GM19043 (cell line): Measurements from ENCODE around the gene GAP43.

Source experiments
- ATAC-seq: cut with Tn5 transposase; IDR thresholded peaks from one replicate; pipeline ENCODE4 v1.9.1; 2021; ENCODE audit warnings: low read depth; ENCODE audit not compliant: unreplicated experiment

Gene GAP43

DNA sequence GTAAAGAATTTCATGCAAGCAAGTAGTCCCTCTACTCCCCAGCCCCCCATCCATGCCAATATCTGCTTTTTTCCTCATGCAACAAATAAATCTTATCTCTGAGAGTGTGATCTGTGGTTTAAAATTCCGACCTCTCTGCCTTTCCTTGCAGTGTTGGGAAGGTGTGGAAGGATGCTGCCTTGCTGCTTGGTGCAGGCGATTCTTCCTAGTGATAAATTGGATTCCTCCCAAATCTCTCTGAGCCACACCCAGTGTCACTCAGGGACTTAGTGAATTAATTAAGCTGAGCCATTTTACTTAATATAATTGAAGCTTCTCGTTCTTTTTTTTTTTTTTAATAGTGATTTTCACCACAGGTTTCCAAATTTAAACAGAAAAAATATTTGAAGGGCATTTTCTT is 3.4 kb downstream of the GAP43 start:
- no peak for ATAC-seq

DNA sequence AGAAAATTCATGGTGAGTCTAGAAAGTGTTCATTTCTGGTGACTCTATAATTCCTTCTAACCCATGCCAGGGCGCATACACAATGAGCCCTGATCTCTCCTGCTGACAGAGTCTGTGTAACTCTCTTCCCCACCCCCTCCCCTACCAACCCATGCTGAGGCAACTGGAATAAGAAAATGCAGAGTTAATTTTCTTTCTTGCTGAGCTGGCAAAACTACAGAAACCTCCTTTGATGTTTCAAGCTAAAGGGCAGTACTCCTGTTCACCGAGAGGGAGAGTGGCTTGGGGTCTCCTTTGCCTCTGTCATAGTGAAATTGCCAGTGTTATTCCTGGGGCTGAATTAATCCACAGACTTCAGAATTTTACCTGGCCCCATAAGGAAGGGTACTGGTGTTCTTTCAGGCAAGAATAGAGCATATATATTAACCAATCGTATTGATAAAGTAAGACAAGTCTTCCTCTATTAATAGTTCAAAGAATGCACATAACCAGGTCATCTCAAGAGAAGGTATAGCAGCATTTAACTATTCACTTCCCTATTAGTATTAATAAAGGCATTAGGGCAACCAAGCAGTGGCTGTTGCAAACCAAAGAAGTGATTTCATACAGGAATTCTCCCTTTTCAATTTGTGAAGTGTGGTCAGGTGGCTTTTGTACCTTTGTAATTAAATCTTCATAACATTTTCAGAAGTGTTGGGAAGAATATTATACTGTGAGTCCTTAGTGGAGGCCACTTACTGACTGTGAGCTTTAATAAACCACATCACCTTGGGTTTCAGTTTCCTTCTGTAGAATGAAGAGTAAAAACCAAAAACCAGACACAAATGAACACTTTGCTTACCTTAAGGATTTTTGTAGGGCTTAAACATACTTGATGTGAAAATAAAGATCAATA is 4.1 kb downstream of the GAP43 start:
- ATAC-seq = peak; percentile 73

DNA sequence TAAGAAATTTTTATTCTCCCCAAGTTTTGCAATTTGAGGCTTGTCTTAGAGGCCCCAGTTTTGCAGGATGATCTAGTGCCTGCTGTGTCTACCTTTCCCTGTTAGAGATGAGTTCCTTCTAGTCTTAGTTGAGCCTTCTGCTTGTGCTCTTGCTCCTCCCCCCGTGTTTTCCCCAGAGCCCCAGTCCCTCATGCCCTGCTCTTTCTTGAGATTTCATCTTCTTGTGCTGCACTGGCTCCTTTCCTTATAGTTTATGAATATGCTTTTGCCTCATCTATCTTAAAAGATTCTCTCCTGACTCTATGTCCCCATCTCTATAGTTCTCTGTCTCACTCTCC is 4.7 kb downstream of the GAP43 start:
- ATAC-seq = peak; percentile 41

DNA sequence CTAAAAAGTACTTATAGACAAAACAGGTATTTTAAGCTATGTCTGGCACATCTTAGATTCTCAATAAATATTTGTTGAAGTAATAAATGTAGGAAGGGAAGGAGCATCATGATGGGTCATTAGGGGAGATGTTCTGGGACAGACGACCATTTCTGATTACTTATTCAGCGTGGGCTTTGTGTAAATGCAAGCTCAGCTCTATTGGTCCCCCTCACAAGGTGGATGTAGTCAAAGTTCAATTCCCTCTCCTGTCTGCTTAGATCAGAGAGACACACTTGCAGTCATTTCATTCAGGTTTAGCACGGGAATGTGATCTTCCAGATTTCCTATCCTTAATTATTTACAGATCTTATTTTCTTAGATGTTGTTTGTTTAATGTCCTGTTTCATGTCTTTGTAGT is 7.5 kb downstream of the GAP43 start:
- no peak for ATAC-seq

DNA sequence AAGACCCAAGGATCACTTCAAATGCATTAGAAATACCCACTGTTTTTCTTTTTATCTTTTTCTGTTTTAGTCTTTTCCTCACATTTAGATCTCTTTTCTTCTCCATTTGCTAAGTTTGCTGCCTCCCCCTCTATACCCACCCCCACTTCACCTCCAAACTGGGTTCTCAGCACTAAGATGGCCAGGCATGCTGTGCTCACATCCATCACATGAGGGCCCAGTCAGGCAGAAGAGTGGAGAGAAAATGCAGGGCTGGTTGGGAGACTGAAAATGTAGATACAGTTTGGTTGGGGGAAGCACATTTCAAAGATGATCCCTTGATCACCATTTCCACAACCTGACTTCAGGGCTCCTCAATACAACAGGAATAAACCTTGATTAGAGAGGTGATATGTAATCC is 8.7 kb downstream of the GAP43 start:
- no peak for ATAC-seq

DNA sequence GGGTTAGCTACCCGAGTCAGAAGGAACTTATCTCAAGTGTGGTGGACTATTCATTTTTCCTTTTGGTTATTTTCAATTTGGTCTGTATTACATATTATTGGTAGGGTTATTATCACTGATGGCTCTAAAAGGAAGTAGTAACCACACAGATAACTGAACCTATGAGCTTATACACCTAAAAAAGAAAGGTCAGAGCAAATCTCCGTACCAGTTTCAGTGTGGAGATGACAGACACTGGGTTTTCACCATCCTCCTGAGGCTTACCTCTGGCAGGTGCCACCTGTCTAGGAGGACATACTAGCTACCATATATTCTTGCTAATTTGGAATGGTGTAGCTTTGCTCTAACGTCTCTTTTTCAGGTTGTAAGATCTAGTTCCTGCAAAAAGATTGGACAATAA is 10.2 kb downstream of the GAP43 start:
- ATAC-seq = no peak

DNA sequence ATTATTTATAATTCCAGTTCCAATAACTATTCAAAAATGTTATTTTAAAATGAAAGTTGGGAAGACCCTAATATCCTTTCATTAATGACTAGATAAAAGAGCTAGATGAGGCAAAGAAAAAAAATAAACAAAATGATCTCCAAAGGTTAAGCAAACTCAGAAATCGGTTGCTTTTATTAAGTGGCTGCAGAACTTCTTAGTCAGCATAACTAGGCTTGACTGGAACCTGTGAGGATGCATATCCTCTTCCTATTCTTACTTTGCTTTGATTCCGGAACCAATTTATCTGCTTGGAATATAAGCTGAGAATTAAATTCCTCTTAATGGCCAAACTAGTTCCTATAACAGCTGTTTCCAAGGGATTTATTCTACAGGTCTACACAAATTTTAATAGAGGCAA is 10.7 kb downstream of the GAP43 start:
- ATAC-seq = no peak

DNA sequence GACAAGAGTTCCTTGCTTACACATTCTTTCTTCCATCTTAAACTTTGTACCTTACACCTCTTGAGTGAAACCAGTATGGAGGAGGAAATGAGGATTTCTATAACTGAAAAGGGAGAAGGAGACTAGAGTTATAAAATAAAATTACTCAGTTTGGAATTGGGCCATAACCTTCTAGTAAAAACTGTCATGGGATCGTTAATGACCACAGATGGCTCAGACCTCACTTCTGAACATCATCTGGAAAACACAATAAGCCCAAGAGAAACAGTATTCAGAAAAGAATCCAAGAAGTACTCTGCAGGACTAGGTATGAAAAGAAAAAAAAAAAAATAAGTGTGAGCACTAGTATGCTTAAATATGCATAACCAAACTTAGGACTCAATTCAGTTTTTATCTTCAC is 12.1 kb downstream of the GAP43 start:
- no peak for ATAC-seq

DNA sequence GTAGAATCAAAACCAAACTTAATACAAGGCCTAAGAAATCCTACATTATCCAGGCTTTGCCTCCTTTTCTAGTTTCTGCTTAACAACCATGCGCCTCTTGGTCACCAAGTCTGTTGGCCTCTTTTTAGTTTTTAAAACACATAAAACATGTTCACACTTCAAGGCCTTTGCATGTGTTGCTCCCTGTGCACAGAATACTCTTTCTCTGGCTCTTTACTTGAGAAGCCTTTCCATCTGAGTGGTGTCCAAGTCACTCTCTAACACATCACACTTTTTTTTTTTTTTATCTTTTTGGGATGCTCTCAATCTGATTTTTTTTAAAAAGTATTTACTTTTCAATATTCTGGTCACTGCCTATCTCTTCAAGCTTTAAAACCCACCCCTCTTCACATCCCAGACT is 14.9 kb downstream of the GAP43 start:
- no peak for ATAC-seq

DNA sequence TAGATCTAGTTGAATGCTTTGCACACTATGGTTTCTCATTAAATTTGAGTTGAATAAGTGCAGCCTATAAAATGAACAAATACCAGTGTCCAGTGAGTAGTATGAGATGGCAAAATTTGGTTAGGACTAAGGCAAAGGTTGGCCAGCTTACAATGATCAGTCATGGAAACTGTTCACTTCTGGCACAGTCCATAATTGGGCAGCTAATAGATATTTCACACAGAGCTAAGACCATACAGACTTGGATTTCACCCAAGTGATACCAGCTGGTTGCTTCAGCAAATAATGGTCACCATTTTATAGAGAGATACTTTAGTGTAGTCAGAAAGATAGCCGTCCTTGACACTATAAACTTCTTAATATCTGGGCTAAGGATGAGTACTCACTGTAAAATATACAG is 15.7 kb downstream of the GAP43 start:
- ATAC-seq = no peak

DNA sequence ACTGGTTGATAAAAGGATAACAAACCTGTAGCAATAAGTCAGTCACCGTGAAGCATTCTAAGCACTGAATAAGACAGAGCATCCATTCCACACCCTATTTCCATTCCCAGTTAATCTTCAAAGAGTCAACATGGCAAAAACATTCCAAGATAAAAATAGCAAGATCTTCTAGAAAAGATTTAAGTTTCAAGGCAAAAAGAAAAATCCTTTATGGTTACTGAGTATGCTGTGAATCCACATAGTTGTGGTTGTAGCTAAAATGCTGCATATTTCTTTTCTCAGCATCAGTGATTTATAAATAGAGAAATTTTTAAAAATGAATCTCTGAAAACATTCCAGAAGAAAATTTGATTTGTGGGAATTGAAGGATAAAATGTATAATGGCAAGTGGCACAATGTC is 21.1 kb downstream of the GAP43 start:
- no peak for ATAC-seq

DNA sequence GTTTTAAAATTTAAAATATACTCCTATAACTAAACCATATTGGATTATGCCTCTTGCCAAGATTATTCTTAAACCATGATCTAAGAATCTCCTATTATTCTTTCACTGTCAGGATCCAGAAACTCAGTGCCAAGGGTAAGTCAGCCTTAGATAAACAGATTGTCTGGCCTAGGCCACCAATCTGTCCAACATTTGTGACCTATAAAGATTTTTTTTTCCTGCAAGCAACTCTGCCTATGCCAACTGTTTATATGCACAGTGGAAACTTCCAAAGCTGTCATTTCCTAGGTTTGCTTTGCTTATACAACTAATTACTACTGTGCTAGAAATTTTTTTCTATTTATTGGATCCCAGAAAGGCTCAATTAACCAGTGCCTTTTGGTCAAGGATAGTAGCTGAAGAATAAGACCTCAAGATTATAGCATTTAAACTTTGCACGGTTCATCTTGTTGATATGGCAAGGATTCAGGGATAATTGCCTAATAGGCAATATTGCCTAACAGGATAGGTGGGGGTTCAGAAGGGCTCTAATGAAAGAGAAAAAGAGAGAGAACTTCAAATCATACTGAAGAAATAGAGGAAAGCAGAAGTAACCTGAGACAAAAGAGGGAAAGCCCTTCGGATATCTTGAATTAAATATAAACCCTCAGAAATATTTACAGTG is 22.8 kb downstream of the GAP43 start:
- no peak for ATAC-seq

DNA sequence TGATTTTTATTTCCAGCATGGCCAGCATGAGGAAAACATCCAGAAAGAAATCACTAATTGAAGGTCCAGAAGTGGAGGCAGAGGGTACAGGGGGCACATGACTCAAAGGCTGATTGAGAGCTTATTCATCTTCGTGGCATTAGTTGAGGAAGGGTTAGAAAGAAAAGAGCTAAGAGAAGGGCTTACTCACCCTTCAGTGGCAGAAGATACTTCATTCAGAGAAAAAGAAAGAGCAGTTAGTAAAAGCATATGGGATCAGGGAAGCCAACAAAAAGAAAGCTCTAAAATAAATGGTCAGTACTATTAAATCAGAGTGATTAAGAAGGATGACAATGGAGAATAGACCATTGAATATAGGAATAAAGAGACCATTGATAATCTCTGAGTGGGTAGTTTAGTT is 25.2 kb downstream of the GAP43 start:
- no peak for ATAC-seq

DNA sequence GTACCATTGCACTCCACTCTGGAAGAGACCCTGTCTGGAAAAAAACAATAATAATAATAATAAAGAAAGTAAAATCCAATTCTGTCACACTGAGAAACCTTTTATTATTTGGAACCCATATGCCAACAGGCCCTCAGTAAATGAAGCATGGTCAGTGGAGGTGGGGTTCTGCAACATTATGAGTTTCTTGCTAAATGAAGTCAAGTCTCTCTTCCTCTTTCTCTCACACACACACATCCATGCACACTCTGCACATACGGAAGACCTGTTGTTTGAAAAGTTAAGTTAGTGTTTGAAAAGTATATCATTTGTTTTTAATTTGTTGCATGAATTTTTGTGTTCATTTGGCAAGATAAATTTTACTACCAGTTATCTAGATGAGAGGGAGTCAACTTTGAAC is 27.8 kb downstream of the GAP43 start:
- no peak for ATAC-seq

DNA sequence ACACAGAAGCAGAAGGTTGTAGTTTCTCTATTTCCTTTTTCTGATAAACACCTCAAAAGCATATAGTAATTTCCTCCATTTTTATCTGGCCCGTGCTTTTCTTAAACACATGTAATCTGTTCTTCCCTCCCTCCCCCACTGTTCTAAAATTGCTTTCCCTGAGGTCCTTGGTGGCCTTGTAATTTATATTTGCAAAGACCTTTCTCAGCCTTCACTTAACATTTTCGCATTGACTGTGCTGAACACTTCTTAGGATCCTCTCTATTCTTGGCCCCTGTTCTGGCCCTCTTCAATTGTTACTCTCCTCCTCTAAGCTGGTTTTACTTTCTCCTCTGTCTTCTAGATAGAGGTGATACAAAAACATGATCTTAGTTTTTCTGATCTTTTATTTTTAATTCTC is 28.3 kb downstream of the GAP43 start:
- no peak for ATAC-seq

DNA sequence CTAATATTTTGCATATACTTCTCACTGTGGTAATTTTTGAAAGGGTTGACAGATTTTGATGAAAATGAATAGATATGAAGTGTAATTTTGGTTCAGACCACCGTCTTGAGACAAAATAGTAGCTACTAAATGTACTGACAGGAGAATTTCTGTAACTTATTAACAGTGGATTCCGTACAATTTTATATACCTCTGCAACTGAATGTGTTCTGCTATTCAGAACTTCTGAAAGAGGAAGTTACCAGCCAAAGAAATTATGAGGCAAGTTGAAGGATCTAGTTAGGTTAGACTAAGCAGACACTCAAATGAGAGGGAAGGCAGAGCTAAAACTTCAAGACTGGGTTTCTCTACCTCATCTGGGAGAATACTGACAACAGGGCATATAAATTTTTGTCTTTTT is 29.4 kb downstream of the GAP43 start:
- ATAC-seq = peak; percentile 63

DNA sequence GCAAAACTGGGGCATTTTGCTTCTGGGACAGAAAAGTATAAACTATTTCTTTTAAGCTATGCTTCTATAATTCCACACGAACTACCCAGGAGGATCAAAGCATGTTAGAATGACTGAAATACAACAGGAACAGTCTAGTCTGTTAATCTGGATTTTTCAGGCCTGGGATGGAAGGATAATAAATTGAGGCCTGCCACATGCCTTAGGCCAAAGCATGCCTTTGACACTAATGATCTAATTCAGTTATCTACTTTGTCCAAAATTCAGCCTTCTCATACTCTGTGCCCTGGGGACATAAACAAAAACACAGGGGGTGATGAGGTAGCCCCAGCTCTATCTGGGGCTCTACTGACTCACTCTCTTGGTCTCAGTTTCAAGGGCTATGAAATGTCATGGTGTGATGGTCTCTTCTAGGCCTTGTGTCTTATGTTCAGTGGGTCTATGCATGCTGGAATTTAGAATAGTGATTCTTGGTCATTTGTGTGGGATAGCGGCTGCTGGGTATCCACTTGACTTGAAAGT is 32.5 kb downstream of the GAP43 start:
- ATAC-seq = no peak

DNA sequence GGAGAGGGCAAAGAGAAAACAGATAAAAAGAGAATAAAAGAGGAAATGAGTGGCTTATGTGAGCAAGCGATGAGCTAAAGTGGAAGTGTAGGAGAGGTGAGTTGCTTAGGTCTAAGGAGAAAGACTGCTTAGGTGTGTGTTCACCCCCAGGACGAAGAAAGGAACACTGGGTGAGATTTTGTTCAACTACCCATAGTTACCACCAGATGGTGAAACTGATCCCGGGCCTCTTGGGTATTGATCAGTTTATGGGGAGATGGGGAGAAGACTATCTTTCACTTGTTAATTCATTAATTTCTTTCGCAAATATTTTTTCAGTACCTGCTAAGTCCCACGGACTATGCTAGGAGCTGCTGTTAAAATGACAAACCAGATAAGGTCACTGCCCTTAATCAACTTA is 33.9 kb downstream of the GAP43 start:
- ATAC-seq = no peak

DNA sequence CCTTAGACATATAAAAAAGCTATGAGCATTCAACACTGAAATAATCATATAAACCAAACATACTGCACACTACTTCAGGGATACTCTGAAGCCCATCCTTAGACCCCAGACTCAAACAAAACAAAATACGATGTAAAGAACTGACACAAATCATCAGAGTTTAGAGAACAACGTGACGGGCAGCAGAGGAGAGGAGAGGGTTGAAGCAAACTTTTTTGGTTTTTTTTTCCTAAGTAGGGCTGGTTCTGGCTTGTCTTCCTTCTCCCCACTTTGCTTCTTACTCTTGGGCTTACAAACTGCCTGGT is 34.7 kb downstream of the GAP43 start:
- ATAC-seq = no peak

DNA sequence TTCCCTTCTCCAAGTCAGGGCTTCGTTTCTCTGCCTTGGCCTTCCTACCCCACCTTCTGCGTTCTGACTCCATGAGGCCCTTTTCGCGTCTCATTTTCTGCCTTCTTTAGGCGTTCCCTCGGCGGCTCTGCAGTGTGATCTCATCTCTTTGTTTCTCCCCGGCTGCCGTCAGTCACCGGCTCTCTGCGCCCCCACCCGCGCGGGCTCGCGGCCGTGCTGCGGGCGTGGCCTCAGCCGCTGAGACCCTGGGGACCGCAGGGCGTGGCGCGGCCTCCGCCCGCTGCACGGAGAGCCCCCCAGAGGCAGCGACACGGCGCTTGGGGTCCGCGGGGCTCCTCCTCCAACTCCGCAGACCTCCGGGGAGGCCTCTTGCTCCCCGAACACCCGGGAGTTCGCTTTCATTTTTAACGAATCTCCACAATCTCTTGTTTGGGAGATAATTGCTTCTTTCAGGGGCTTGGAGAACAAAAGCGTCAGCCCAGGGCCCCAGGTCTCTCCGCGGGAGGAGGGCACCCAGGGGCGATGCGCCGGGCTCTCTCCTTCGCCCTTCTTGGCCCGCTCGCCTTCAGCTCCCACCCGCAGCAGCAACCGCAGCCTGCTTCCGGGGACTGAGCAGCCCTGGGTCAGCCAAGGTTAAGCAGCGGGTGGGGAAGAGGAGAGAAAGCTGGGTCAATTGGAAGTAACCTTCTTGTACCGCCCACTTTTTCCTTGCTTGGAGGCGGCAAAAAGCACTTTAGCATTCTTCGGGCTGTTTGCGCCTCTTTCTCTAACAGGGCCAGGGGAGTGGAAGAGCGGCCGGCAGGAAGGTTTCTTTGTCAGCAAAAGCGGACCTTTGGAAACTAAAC is 35.2 kb downstream of the GAP43 start:
- peak; percentile 70 for ATAC-seq
